NT2/D1 (cell line): ENCODE measurements around the gene LTC4S.

Experiments used
- SUZ12 ChIP-seq: IDR thresholded peaks from 2 replicates; pipeline ENCODE4 v1.6.1; 2011; ENCODE audit not compliant: insufficient read length, insufficient read depth; ENCODE audit errors: extremely low read depth
- ZNF274 ChIP-seq: IDR thresholded peaks from 2 replicates; pipeline ENCODE4 v1.6.1; 2011; ENCODE audit warnings: mild to moderate bottlenecking, low read depth, low read length

DNA sequence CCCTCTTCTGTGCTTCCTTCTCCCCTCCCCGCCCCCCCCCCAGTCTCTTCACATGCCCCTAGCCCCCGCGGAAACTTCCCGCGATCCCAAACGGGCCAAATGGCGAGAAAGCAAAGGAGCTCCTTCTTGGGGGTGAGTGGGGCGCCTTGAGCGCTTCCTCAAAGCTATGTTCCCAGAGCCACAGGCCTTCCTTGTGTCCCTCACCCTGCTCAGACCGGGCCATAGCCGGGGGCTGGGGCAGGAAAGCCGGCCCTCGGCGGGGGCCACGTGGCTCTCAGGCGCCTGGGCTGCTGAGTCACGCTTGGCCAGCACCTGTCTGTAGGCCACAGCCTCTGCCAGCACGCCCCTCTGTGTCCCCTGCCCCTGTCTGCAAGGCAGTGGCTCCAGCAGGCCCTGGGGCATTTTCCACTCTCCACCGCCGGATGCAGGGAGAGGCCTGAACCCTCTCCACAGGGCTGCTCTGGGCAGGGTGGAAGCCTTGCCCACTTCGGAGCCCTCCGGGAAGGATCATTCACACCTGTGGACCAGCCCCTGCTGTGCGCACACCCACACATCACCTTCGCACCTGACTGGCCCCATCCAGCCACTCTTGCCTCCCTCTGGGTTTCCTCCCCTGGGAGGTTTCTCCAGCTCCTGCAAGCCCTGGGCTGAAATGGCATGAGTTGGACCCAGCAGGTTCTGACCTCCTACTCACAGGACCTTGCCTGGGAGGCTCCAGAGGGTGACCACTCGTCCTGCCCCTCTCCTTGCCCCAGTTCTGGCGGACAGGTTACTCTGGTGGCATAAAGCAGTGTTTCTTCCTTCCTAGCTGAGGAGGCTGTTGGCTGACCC, 25.7 kb downstream of the LTC4S start:
- TF ChIP-seq ZNF274: no peak
- TF ChIP-seq SUZ12: no peak
